AG09319 (cell line): ENCODE data around the gene MMADHC.

ENCODE experiments used
- DNase-seq: peaks from one replicate; pipeline ENCODE4 v3.0.0-alpha.2; 2010; ENCODE audit warnings: low read depth; ENCODE audit errors: extremely low read depth
- TF ChIP-seq, protein P1 (sequence below): IDR thresholded peaks from 2 replicates; pipeline ENCODE4 v1.5.1; 2011; ENCODE audit warnings: low read depth, mild to moderate bottlenecking, inconsistent platforms, low read length, moderate library complexity

Gene MMADHC

DNA sequence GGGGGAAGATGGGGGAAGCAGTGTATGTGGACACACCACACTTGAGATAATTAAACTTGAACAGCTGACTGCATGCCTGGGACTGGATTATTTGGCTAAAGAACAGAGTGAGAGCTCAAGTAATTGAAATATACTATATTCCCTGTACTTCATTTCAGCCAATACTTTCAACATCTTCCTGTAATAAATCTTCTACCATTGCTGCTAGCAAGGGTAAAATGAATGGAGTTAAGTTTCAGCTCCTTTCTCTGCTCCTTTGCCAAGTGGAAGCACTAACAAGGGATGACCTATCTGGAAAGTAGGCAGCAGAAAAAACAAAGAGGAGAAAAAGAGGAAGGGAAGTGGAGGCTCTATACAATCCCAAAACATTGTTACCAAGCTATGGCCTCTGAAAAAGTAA lies 50.9 kb downstream of the MMADHC start:
- no peak for DNase-seq
- TF ChIP-seq, protein P1, sequence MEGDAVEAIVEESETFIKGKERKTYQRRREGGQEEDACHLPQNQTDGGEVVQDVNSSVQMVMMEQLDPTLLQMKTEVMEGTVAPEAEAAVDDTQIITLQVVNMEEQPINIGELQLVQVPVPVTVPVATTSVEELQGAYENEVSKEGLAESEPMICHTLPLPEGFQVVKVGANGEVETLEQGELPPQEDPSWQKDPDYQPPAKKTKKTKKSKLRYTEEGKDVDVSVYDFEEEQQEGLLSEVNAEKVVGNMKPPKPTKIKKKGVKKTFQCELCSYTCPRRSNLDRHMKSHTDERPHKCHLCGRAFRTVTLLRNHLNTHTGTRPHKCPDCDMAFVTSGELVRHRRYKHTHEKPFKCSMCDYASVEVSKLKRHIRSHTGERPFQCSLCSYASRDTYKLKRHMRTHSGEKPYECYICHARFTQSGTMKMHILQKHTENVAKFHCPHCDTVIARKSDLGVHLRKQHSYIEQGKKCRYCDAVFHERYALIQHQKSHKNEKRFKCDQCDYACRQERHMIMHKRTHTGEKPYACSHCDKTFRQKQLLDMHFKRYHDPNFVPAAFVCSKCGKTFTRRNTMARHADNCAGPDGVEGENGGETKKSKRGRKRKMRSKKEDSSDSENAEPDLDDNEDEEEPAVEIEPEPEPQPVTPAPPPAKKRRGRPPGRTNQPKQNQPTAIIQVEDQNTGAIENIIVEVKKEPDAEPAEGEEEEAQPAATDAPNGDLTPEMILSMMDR, result no peak

DNA sequence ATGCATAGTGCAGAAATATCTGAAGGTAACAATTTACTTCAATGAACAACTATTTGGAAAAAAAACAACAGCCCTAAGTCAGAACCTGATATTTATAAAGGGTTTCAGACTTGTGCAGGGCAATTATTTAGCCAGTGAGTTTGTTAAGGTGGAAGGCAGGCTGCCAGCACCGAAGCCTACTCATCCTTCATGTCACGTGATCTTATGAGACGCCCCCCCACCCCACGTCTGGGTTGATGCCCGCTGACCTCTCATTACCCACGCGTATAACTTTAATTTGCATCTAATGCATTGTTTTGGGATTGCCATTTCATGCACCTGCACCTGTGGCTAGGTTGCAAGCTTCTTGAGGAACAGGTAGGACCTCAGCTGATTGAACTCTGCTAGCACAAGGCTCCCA lies 52.9 kb downstream of the MMADHC start:
- DNase-seq, result no peak
- TF ChIP-seq, protein P1, result no peak

DNA sequence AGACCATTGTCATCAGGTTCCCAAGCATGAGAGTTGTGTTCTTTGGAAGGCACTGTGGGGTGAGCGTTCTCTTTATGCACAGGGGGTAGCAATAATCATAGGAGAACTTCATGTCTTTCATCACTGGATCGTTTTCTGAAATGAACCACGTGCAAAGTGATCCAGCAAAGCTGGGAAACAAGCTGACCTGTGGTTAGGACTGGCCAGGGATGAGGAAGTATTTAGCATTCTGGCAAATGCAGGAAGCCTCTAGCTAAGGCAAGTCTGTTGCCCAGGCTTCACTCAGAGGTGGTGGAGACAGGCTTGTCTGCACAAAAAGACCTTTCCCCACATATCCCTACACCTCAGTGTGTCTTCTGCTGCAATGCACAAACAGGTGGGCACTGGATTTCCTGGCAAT lies 58.6 kb downstream of the MMADHC start:
- TF ChIP-seq, protein P1, result no peak
- DNase-seq, result no peak

DNA sequence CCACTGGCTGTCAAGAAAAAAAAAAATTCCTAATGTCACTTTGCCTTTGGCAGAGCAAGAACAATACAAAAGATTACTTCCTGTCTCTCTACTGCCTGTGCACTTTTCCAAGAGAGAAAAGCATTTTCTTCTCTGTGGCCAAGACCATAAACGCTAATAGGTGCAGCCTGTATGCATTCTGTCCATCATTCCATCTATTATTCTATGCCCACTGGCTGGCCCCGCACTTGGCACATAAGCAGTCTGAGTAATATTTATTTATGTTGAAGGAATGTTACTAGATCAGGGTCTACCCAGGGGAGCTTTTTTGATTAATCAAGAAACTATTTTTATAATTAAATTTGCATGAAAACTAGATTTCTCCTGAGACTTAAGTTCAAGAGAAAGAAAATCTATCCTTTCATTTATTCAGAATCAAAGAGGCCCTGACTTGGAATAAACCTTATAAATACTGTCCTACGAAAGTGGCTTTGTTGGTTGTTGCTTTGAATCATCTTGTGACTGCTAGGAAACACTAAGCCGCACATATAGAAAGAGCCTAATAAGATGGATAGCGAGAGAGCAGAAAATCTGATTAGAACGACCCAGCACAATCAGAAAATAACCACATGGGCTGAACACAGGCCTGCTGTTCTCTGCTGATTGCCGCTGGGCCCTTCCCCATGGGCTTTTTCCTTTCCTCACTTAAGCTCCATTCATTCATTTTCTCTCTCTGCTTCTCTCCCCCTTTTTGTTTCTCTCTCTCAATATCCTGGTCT lies 59.4 kb downstream of the MMADHC start:
- TF ChIP-seq, protein P1, result no peak
- no peak for DNase-seq

DNA sequence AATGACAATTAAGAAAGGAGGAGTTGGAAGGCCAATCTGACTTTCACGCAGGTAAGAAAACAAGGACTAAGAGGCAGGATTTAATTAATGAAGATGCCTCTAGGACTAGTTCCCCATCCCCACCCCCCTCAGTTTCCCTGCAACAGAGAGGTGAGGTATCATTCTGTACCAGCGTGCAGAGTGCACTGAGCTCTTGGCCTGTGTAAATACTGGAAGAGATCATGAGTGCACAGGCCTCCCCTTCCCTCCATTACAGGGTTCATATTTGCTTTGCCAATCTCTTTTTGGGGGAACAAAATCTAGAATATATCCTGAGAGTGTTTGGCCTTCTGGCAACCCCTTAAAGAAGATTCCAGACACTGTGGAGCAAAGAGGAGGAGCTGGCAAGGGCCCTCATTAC lies 60.9 kb downstream of the MMADHC start:
- TF ChIP-seq, protein P1, result no peak
- DNase-seq, result no peak

DNA sequence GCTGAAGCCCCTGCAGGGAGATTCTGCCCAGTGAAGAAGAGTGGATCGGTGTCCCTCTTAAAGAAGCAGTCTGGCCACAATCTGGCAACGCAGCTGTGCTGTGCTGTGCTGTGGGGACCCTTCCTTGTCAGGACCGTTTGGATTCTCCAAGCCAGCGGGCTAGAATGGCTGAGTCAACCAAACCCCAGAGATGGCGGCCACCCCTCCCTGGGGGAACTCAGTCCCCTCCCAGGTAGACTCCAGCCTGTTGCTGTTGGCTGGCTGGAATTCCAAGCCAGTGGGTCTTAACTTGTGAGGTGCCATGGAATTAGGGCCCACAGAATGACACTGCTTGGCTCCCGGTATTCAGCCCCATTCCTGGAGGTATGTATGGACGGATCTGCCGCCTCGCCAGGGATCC lies 62.3 kb downstream of the MMADHC start:
- no peak for DNase-seq
- TF ChIP-seq, protein P1, result no peak
